Activated CD8-positive, alpha-beta T cell treated with anti-CD3 and anti-CD28 coated beads, Interleukin-2, amount 10 ng/mL, durations not matched to agents 7 days and 5 days (primary cell): ENCODE measurements around the gene MPEG1. TPM values are rescaled to one million over a fixed set of nuclear protein-coding genes. Genes with fewer than 3 reads are reported as not detected.

ENCODE experiments used
- ATAC-seq: fragments of 150-1000 bp; cut with Tn5 transposase; one replicate; pipeline ENCODE4 v1.10.0; 2021; ENCODE audit warnings: moderate library complexity
- CTCF ChIA-PET: fragments of 350-600 bp; sonication (Branson Sonifier 250); formaldehyde crosslinking; loops from one replicate; lab custom pipeline; 2021; ENCODE audit warnings: antibody characterized with exemption; lab: Charles Lee
- POLR2A ChIA-PET: fragments of 350-600 bp; sonication (Branson Sonifier 250); formaldehyde crosslinking; loops from one replicate; lab custom pipeline; 2021; ENCODE audit warnings: antibody characterized with exemption; lab: Charles Lee
- DNase-seq: peaks from one replicate; pipeline ENCODE4 v3.0.0-alpha.2; 2020
- H3K27ac Mint-ChIP-seq: one replicate; pipeline ENCODE4 v1.8.0; 2021; ENCODE audit warnings: mild to moderate bottlenecking, mixed read lengths
- H3K27me3 Mint-ChIP-seq: one replicate; pipeline ENCODE4 v1.8.0; 2021; ENCODE audit warnings: low read depth, mixed read lengths
- H3K36me3 Mint-ChIP-seq: one replicate; pipeline ENCODE4 v1.8.0; 2021; ENCODE audit warnings: low read depth, mixed read lengths
- H3K4me1 Mint-ChIP-seq: one replicate; pipeline ENCODE4 v1.8.0; 2021; ENCODE audit warnings: low read depth, mixed read lengths
- H3K4me3 Mint-ChIP-seq: one replicate; pipeline ENCODE4 v1.8.0; 2021; ENCODE audit warnings: mild to moderate bottlenecking, mixed read lengths
- H3K9me3 Mint-ChIP-seq: one replicate; pipeline ENCODE4 v1.8.0; 2022; ENCODE audit warnings: mixed read lengths; ENCODE audit not compliant: insufficient read depth
- total RNA-seq, 2 experiments: library from RNA; stranded (reverse); gene quantifications; one replicate each; pipeline ENCODE4 v1.2.3, GENCODE V29; 2021

MPEG1 gene
- total RNA-seq, 2 experiments from 2014 or later = not detected

GRCh38 chr11:59216641-59217564 lies 4.2 kb upstream of the MPEG1 start:
- H3K4me1 Mint-ChIP-seq = peaks cover 13% of the 10 kb centered on the region
- DNase-seq (no peak), ATAC-seq (no peak)
- no peak overlapping the region for H3K27ac Mint-ChIP-seq
- no peaks in the 10 kb centered on the region for H3K9me3 Mint-ChIP-seq
- CTCF ChIA-PET = no interaction called here
- no peak overlapping the region for H3K4me3 Mint-ChIP-seq
- POLR2A ChIA-PET = no interaction called here
- H3K36me3 Mint-ChIP-seq = no peaks in the 10 kb centered on the region
- H3K27me3 Mint-ChIP-seq = peaks cover 13% of the 10 kb centered on the region

- DNase-seq = no peak
- no peak overlapping the region for H3K27ac Mint-ChIP-seq
- no peak overlapping the region for H3K4me3 Mint-ChIP-seq
- no peak for ATAC-seq
- no peaks in the 10 kb centered on the region for H3K36me3 Mint-ChIP-seq
- H3K27me3 Mint-ChIP-seq = peaks cover 12% of the 10 kb centered on the region
- peaks cover 13% of the 10 kb centered on the region for H3K4me1 Mint-ChIP-seq
- no peaks in the 10 kb centered on the region for H3K9me3 Mint-ChIP-seq
- CTCF ChIA-PET = interaction anchor here (1.5 kb wide), 1 partner anchor 28 kb away, joined by 4 read pairs; no protein-coding TSS in a partner anchor
- POLR2A ChIA-PET = no interaction called here
Observed at GRCh38 chr11:59214141-59214893, 1.6 kb upstream of the MPEG1 start.

- H3K4me1 Mint-ChIP-seq = peaks cover 21% of the 10 kb centered on the region
- ATAC-seq (no peak), DNase-seq (no peak)
- no peak overlapping the region for H3K4me3 Mint-ChIP-seq
- no peaks in the 10 kb centered on the region for H3K9me3 Mint-ChIP-seq
- ChIA-PET CTCF (interaction anchor here (1.1 kb wide), 1 partner anchor 11 kb away, joined by 3 read pairs; no protein-coding TSS in a partner anchor), POLR2A (no interaction called here)
- H3K36me3 Mint-ChIP-seq = no peaks in the 10 kb centered on the region
- no peak overlapping the region for H3K27ac Mint-ChIP-seq
- peaks cover 25% of the 10 kb centered on the region for H3K27me3 Mint-ChIP-seq
Observed at GRCh38 chr11:59212222-59212621, 505 bp downstream of the MPEG1 start.

- H3K36me3 Mint-ChIP-seq = no peaks in the 10 kb centered on the region
- POLR2A ChIA-PET = no interaction called here
- no peak for DNase-seq
- H3K4me3 Mint-ChIP-seq = no peak overlapping the region
- H3K9me3 Mint-ChIP-seq = no peaks in the 10 kb centered on the region
- H3K27me3 Mint-ChIP-seq = peaks cover 29% of the 10 kb centered on the region
- peaks cover 17% of the 10 kb centered on the region for H3K4me1 Mint-ChIP-seq
- H3K27ac Mint-ChIP-seq = no peak overlapping the region
- ATAC-seq = no peak
- CTCF ChIA-PET = interaction anchor here (3.1 kb wide), 1 partner anchor 38 kb away, joined by 12 read pairs; the partner anchor contains the start of gene DTX4
Observed at GRCh38 chr11:59208956-59209355, 3.8 kb downstream of the MPEG1 start.

DNA sequence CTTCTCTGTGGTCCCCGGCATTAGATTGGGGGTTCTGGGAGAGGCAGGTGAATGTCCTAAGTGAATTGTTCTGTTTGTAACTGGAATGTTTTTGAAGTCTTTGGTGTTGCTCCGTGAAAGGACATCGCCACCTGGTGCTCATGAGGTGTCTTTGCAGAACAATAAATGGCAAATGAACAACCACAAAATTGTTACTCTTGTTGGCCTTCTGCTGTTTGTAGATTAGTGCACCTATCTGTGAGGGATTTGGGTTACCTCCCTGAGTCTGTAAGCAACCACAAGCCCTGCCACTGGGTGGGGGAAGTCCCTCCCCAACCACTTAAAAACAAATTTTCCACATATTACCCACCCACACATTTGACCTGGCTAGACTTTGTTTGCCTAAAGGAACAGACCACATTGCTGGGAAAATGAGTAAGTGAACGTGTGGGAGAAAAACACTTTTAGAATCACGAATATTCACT lies 4.7 kb downstream of the MPEG1 start:
- Mint-ChIP-seq H3K36me3 (no peaks in the 10 kb centered on the region), H3K27me3 (peaks cover 27% of the 10 kb centered on the region), H3K9me3 (no peaks in the 10 kb centered on the region), H3K27ac (no peak overlapping the region), H3K4me3 (no peak overlapping the region), H3K4me1 (peaks cover 17% of the 10 kb centered on the region)
- ChIA-PET POLR2A (no interaction called here), CTCF (interaction anchor here (3.1 kb wide), 1 partner anchor 37 kb away, joined by 12 read pairs; the partner anchor contains the start of gene DTX4)
- peak; percentile 76 for ATAC-seq
- peak; percentile 50 for DNase-seq

GRCh38 chr11:59206635-59207034 lies 6.1 kb downstream of the MPEG1 start:
- Mint-ChIP-seq H3K4me1 (peaks cover 17% of the 10 kb centered on the region), H3K4me3 (no peak overlapping the region), H3K9me3 (no peaks in the 10 kb centered on the region), H3K36me3 (no peaks in the 10 kb centered on the region), H3K27ac (no peak overlapping the region), H3K27me3 (peaks cover 25% of the 10 kb centered on the region)
- ATAC-seq (no peak), DNase-seq (no peak)
- POLR2A ChIA-PET = no interaction called here
- CTCF ChIA-PET = interaction anchor here (0.6 to 2.4 kb wide), 11 partner anchors 8 to 232 kb away, joined by 3 to 18 read pairs (median 3); partner anchors contain the start of gene DTX4

GRCh38 chr11:59205648-59206047 lies 7.1 kb downstream of the MPEG1 start:
- POLR2A ChIA-PET = no interaction called here
- no peak overlapping the region for H3K27ac Mint-ChIP-seq
- no peak for ATAC-seq

DNA sequence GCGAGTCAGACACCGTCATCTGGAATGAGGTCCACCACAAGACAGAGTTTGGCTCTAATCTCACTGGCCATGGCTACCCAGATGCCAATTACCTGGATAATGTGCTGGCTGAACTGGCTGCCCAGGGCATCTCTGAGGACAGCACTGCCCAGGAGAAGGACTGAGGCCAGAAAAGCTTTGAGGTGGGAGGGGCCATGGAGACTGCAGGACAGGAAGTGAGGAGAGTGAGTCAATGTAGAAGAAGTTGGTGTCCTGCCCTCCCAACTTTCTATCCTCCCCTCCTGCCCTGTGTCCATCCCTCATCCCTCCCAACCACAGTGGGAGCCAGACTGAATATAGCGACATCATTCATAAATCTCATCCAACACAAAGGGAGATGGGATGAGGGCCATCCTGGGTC lies 8.0 kb downstream of the MPEG1 start:
- Mint-ChIP-seq H3K4me3 (no peak overlapping the region), H3K27me3 (peaks cover 23% of the 10 kb centered on the region)
- POLR2A ChIA-PET = no interaction called here

More at GRCh38 chr11:59205648-59206047, 7.1 kb downstream of the MPEG1 start:
- CTCF ChIA-PET = interaction anchor here (1.0 to 2.4 kb wide), 7 partner anchors 13 to 147 kb away, joined by 3 to 18 read pairs (median 3); partner anchors contain the start of gene DTX4
- no peak overlapping the region for H3K4me3 Mint-ChIP-seq
- peaks cover 25% of the 10 kb centered on the region for H3K27me3 Mint-ChIP-seq
- H3K4me1 Mint-ChIP-seq = peaks cover 17% of the 10 kb centered on the region
- no peak for DNase-seq
- no peaks in the 10 kb centered on the region for H3K36me3 Mint-ChIP-seq
- H3K9me3 Mint-ChIP-seq = no peaks in the 10 kb centered on the region

GRCh38 chr11:59201353-59201752 lies 11.4 kb downstream of the MPEG1 start:
- Mint-ChIP-seq H3K36me3 (no peaks in the 10 kb centered on the region), H3K9me3 (no peaks in the 10 kb centered on the region), H3K27ac (no peak overlapping the region), H3K4me3 (no peak overlapping the region), H3K4me1 (no peaks in the 10 kb centered on the region), H3K27me3 (peaks cover 3% of the 10 kb centered on the region)
- DNase-seq (no peak), ATAC-seq (no peak)
- POLR2A ChIA-PET = no interaction called here
- CTCF ChIA-PET = interaction anchor here (0.8 to 4.5 kb wide), 6 partner anchors 9 to 30 kb away, joined by 3 to 33 read pairs (median 9); partner anchors contain the start of gene DTX4

More for the DNA sequence above, 8.0 kb downstream of the MPEG1 start:
- CTCF ChIA-PET = interaction anchor here (1.0 to 3.7 kb wide), 3 partner anchors 17 to 62 kb away, joined by 3 to 30 read pairs (median 3); partner anchors contain the start of genes DTX4 and FAM111A
- H3K36me3 Mint-ChIP-seq = no peaks in the 10 kb centered on the region
- no peak for DNase-seq
- H3K4me1 Mint-ChIP-seq = peaks cover 17% of the 10 kb centered on the region
- no peak for ATAC-seq
- no peaks in the 10 kb centered on the region for H3K9me3 Mint-ChIP-seq
- H3K27ac Mint-ChIP-seq = no peak overlapping the region

GRCh38 chr11:59200423-59200746 lies 12.3 kb downstream of the MPEG1 start:
- ATAC-seq (no peak), DNase-seq (no peak)
- POLR2A ChIA-PET = no interaction called here
- Mint-ChIP-seq H3K36me3 (no peaks in the 10 kb centered on the region), H3K4me3 (no peak overlapping the region), H3K4me1 (no peaks in the 10 kb centered on the region), H3K9me3 (no peaks in the 10 kb centered on the region), H3K27me3 (no peaks in the 10 kb centered on the region), H3K27ac (no peak overlapping the region)
- CTCF ChIA-PET = interaction anchor here (2.6 to 4.5 kb wide), 2 partner anchors 14 to 28 kb away, joined by 11 to 33 read pairs; partner anchors contain the start of gene DTX4
